A673 (cell line): Measurements from ENCODE around the gene MICU1. TPM values are rescaled to one million over a fixed set of nuclear protein-coding genes. Genes with fewer than 3 reads are reported as not detected.
"Not testable (repeated sequence)": the region's sequence is repeated elsewhere in the genome, so short reads cannot be mapped to it uniquely, and the experiment has no call there.

Experiments
- Bru-seq: library from RNA; stranded (reverse); fragments of 400-500 nt; gene quantifications from one replicate; lab custom pipeline; 2021; lab: Mats Ljungman, UMichigan
- BruChase-seq, 2 experiments: library from RNA; stranded (reverse); fragments of 400-500 nt; gene quantifications; one replicate each; lab custom pipeline; 2021; lab: Mats Ljungman, UMichigan
- BruUV-seq: library from RNA; stranded (reverse); fragments of 400-500 nt; replicated peaks from 2 replicates; lab custom pipeline; 2021; lab: Mats Ljungman, UMichigan
- CTCF ChIA-PET: fragments of 300-600 bp; sonication (Branson Sonifier 250); formaldehyde crosslinking; loops from one replicate; lab custom pipeline; 2022; ENCODE audit warnings: antibody characterized with exemption; lab: Charles Lee
- POLR2A ChIA-PET: fragments of 300-600 bp; sonication (Branson Sonifier 250); formaldehyde crosslinking; loops from one replicate; lab custom pipeline; 2022; ENCODE audit warnings: antibody characterized with exemption; ENCODE audit not compliant: low non-redundant PET; lab: Charles Lee
- DNase-seq: peaks from one replicate; pipeline ENCODE4 v3.0.0-alpha.2; 2015; ENCODE audit warnings: low spot score
- H3K27ac ChIP-seq: fragments of 200-600 bp; sonication (generic); 2 replicates; pipeline ENCODE4 v1.5.1; 2016; ENCODE audit warnings: mixed run types, low read depth, mild to moderate bottlenecking, mixed read lengths, antibody characterized with exemption, low read length; ENCODE audit not compliant: poor library complexity, severe bottlenecking
- H3K27me3 ChIP-seq: fragments of 200-600 bp; sonication (generic); replicated peaks from 2 replicates; pipeline ENCODE4 v1.6.1; 2017; ENCODE audit warnings: mixed run types, low read depth, mild to moderate bottlenecking, mixed read lengths, antibody characterized with exemption, low read length; ENCODE audit not compliant: insufficient read depth, poor library complexity
- H3K36me3 ChIP-seq: fragments of 200-600 bp; sonication (generic); 2 replicates; pipeline ENCODE4 v1.6.1; 2016; ENCODE audit warnings: mixed run types, mild to moderate bottlenecking, mixed read lengths, antibody characterized with exemption, low read length; ENCODE audit not compliant: insufficient read depth, poor library complexity, severe bottlenecking
- H3K4me1 ChIP-seq: fragments of 200-600 bp; sonication (generic); 2 replicates; pipeline ENCODE4 v1.6.1; 2017; ENCODE audit warnings: mixed run types, mild to moderate bottlenecking, mixed read lengths, antibody characterized with exemption, low read length; ENCODE audit not compliant: insufficient read depth, poor library complexity, severe bottlenecking
- H3K4me3 ChIP-seq: fragments of 200-600 bp; sonication (generic); 2 replicates; pipeline ENCODE4 v1.5.1; 2016; ENCODE audit warnings: low read depth, mixed run types, mild to moderate bottlenecking, mixed read lengths, low read length; ENCODE audit not compliant: poor library complexity, severe bottlenecking
- H3K9me3 ChIP-seq: fragments of 200-600 bp; sonication (generic); 2 replicates; pipeline ENCODE4 v1.6.1; 2016; ENCODE audit warnings: mixed run types, low read depth, mild to moderate bottlenecking, mixed read lengths, antibody characterized with exemption, low read length; ENCODE audit not compliant: poor library complexity, severe bottlenecking
- EZH2 ChIP-seq: fragments of 200-600 bp; sonication (generic); IDR thresholded peaks from 2 replicates; pipeline ENCODE4 v1.6.1; 2017; ENCODE audit warnings: borderline replicate concordance, low read depth, mild to moderate bottlenecking, mixed read lengths, antibody characterized with exemption, low read length; ENCODE audit not compliant: poor library complexity, severe bottlenecking
- intact Hi-C: fragments of 100-400 bp; cut with micrococcal nuclease; formaldehyde crosslinking; loops from one replicate; pipeline ENCODE4 v1.10.0; 2022; ENCODE audit not compliant: unreplicated experiment
- long read RNA-seq: library from polyadenylated mRNA; stranded (forward); transcript quantifications from one replicate; pipeline ENCODE4 v2.0.0, GENCODE V29; 2022
- total RNA-seq: library from RNA; stranded (reverse); gene quantifications from 2 replicates; pipeline ENCODE4 v1.2.3, GENCODE V29; 2021
- TF ChIP-seq, protein P1 (sequence below): fragments of 300-800, 200-600 bp; sonication (generic); conservative IDR thresholded peaks from 2 replicates; pipeline ENCODE4 v1.5.1; 2017; ENCODE audit warnings: low read depth, mild to moderate bottlenecking, antibody characterized with exemption, low read length, moderate library complexity, mixed read lengths

Gene MICU1, protein sequence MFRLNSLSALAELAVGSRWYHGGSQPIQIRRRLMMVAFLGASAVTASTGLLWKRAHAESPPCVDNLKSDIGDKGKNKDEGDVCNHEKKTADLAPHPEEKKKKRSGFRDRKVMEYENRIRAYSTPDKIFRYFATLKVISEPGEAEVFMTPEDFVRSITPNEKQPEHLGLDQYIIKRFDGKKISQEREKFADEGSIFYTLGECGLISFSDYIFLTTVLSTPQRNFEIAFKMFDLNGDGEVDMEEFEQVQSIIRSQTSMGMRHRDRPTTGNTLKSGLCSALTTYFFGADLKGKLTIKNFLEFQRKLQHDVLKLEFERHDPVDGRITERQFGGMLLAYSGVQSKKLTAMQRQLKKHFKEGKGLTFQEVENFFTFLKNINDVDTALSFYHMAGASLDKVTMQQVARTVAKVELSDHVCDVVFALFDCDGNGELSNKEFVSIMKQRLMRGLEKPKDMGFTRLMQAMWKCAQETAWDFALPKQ
- 37.7 and 43.2 TPM in 2 replicates for total RNA-seq
- Bru-seq, nascent RNA: percentile 65 among the genes with signal in this experiment
- BruChase-seq, experiment 1, labeled RNA remaining after a 2-hour chase: percentile 55 among the genes with signal in this experiment
- percentile 59 among the genes with signal in this experiment for BruChase-seq, experiment 2, labeled RNA remaining after a 6-hour chase
- long read RNA-seq, transcript MICU1-201 (12 exons, 2,383 nt): major isoform, 95 of 108 reads
- long read RNA-seq, partial matches to known transcripts: 3 of 108 reads
- long read RNA-seq, other reads (novel, unspliced or antisense): 9 of 108 reads

DNA sequence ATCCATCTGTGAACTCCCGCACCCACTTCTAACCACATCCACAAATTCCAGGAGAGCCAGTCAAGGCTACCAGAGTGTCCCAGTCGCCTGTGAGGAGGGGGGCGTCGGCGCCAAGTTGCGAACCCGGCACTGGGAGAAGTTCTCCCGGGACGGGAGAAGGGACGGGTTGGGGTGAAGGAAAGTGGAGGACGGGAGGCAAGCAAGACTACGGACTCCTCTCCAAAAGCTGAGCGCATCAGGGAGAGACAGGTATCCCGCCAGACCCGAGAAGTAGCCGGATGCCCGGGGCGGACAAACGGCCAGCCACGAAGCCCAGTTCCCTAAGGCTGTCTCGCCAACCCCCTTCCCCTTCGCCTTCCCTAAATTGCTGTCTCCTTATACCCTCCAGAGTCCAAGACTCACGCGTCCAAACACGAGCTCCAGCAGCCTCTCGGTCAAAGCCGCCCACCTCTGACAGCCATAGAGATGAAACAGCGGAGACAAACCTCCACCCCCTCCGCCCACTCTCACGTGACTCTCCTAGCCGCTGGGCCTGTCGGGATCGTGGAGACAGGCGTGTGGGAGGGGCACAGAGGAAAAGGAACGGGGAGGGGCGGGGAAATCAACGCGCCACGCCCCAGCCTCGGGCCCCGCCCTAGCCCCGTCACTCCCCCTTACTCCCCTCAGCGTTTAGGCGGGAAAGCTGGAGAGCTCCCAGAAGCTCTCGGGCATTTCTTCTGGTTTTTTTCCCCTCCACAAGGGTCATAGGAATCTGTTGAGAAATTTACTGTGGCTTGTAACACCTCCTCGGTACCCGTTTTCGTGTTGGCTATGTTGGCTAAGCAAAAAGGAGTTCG lies at the start of gene MICU1:
Gene MICU1 (minus strand): TSS at position 472 of the 836 bp plus-strand sequence. CDS start 59,286 bp downstream, outside the sequence.
- intact Hi-C loops: no loop called here
- Histone ChIP-seq H3K4me3 (peak within 1 kb of the TSS; percentile 85), H3K4me1 (peaks cover 12% of the 10 kb centered on the region), H3K9me3 (no peaks in the 10 kb centered on the region), H3K36me3 (no peaks in the 10 kb centered on the region), H3K27me3 (no peaks in the 10 kb centered on the region), H3K27ac (peak within 1 kb of the TSS; percentile 70)
- DNase-seq: peak; percentile 98
- TF ChIP-seq EZH2: no peak
- CTCF ChIA-PET: no interaction called here
- POLR2A ChIA-PET: interaction anchor here (0.6 kb wide), 3 partner anchors 69 to 671 kb away, joined by 3 to 6 read pairs (median 4); no protein-coding TSS in a partner anchor
- BruUV-seq: TSS peak; percentile 80

DNA sequence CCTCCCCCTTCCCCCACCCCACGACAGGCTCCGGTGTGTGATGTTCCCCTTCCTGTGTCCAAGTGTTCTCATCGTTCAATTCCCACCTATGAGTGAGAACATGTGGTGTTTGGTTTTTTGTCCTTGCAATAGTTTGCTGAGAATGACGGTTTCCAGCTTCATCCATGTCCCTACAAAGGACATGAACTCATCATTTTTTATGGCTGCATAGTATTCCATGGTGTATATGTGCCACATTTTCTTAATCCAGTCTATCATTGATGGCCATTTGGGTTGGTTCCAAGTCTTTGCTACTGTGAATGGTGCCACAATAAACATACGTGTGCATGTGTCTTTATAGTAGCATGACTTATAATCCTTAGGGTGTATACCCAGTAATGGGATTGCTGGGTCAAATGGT lies 48.3 kb upstream of the MICU1 start:
- H3K9me3 ChIP-seq, CTCF ChIA-PET, DNase-seq, POLR2A ChIA-PET, intact Hi-C loops, H3K36me3 ChIP-seq, H3K4me3 ChIP-seq, BruUV-seq, H3K27ac ChIP-seq, H3K4me1 ChIP-seq, H3K27me3 ChIP-seq: not testable (repeated sequence)

DNA sequence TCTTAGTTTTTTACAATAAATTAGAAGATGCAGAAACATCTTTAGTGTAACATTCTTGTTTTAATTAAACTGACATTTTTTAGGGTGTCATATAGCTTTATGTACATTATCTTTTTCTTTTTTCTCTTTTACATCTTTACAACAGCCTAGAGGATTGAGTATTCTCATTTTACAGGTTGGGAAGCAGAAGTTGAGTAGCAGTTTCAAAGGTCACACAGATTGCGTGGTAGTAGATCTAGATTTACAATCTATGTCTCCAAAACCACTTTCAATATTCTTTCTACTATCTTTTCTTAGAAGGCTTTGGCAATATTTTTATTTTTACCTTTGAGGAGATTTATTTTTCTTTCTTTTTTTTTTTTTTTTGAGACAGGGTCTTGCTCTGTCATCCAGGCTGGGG lies 47.4 kb upstream of the MICU1 start:
- ChIA-PET CTCF (no interaction called here), POLR2A (no interaction called here)
- Histone ChIP-seq H3K9me3 (no peaks in the 10 kb centered on the region), H3K4me3 (no peak overlapping the region), H3K27me3 (no peaks in the 10 kb centered on the region), H3K36me3 (no peaks in the 10 kb centered on the region), H3K4me1 (no peaks in the 10 kb centered on the region), H3K27ac (no peak overlapping the region)
- TF ChIP-seq, protein P1, sequence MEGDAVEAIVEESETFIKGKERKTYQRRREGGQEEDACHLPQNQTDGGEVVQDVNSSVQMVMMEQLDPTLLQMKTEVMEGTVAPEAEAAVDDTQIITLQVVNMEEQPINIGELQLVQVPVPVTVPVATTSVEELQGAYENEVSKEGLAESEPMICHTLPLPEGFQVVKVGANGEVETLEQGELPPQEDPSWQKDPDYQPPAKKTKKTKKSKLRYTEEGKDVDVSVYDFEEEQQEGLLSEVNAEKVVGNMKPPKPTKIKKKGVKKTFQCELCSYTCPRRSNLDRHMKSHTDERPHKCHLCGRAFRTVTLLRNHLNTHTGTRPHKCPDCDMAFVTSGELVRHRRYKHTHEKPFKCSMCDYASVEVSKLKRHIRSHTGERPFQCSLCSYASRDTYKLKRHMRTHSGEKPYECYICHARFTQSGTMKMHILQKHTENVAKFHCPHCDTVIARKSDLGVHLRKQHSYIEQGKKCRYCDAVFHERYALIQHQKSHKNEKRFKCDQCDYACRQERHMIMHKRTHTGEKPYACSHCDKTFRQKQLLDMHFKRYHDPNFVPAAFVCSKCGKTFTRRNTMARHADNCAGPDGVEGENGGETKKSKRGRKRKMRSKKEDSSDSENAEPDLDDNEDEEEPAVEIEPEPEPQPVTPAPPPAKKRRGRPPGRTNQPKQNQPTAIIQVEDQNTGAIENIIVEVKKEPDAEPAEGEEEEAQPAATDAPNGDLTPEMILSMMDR: no peak
- TF ChIP-seq EZH2: no peak
- BruUV-seq: no TSS peak
- intact Hi-C loops: no loop called here
- no peak for DNase-seq
